HEK293 (cell line): ENCODE data around the gene OCA2.

Source experiments
- YY1 ChIP-seq: fragments of 450-650 bp; formaldehyde crosslinking; IDR thresholded peaks from 2 replicates; pipeline ENCODE4 v1.5.1; 2018; ENCODE audit warnings: missing biosample characterization, missing genetic modification characterization
- ZNF214 ChIP-seq: fragments of 450-650 bp; formaldehyde crosslinking; IDR thresholded peaks from 2 replicates; pipeline ENCODE4 v1.5.1; 2017; ENCODE audit warnings: missing biosample characterization, mild to moderate bottlenecking, missing genetic modification characterization, borderline replicate concordance
- ZNF423 ChIP-seq: fragments of 450-650 bp; formaldehyde crosslinking; IDR thresholded peaks from 2 replicates; pipeline ENCODE4 v1.5.1; 2016; ENCODE audit warnings: missing biosample characterization, missing genetic modification characterization
- ZNF558 ChIP-seq: fragments of 450-650 bp; formaldehyde crosslinking; IDR thresholded peaks from 2 replicates; pipeline ENCODE4 v1.5.1; 2016; ENCODE audit warnings: missing biosample characterization, missing genetic modification characterization
- ZNF621 ChIP-seq: fragments of 450-650 bp; formaldehyde crosslinking; IDR thresholded peaks from 2 replicates; pipeline ENCODE4 v1.5.1; 2017; ENCODE audit warnings: missing biosample characterization, missing genetic modification characterization
- ZNF677 ChIP-seq: fragments of 450-650 bp; IDR thresholded peaks from 2 replicates; pipeline ENCODE4 v1.5.0; 2018; ENCODE audit warnings: missing biosample characterization, mild to moderate bottlenecking, missing genetic modification characterization, moderate library complexity
- TF ChIP-seq, protein P1 (sequence below): fragments of 450-650 bp; formaldehyde crosslinking; IDR thresholded peaks from 2 replicates; pipeline ENCODE4 v1.5.1; 2016; ENCODE audit warnings: missing biosample characterization, missing genetic modification characterization
- TF ChIP-seq, protein P2 (sequence below): sonication (generic); formaldehyde crosslinking; IDR thresholded peaks from 2 replicates; pipeline ENCODE4 v1.8.1; 2022; ENCODE audit warnings: mild to moderate bottlenecking, moderate library complexity, missing genetic modification reagents
- TF ChIP-seq, protein P3 (sequence below): fragments of 450-650 bp; formaldehyde crosslinking; IDR thresholded peaks from 2 replicates; pipeline ENCODE4 v1.5.1; 2016; ENCODE audit warnings: missing biosample characterization, missing genetic modification characterization
- TF ChIP-seq, protein P4 (sequence below): fragments of 450-650 bp; formaldehyde crosslinking; conservative IDR thresholded peaks from 2 replicates; pipeline ENCODE4 v1.5.1; 2016; ENCODE audit warnings: low read depth, missing biosample characterization, missing genetic modification characterization

DNA sequence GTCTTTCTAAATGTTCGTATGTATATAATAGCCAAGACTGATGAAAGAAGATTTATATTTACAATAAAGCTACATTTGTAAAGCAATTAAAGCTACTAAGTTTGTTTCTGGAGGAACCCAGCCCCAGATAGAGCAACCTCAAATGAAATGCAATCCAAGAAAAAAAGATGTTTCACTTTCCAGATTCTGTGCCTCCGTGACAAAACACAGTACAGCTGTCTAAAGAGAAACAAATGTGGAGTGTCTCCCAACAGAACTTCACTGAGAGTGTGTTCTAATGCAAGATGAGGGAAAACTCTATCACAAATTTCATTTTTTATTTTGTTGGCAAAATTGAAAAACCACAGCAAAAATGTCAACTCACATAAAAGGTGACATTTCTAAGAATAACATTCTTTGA, 317.0 kb downstream of the OCA2 start:
- TF ChIP-seq, protein P1, sequence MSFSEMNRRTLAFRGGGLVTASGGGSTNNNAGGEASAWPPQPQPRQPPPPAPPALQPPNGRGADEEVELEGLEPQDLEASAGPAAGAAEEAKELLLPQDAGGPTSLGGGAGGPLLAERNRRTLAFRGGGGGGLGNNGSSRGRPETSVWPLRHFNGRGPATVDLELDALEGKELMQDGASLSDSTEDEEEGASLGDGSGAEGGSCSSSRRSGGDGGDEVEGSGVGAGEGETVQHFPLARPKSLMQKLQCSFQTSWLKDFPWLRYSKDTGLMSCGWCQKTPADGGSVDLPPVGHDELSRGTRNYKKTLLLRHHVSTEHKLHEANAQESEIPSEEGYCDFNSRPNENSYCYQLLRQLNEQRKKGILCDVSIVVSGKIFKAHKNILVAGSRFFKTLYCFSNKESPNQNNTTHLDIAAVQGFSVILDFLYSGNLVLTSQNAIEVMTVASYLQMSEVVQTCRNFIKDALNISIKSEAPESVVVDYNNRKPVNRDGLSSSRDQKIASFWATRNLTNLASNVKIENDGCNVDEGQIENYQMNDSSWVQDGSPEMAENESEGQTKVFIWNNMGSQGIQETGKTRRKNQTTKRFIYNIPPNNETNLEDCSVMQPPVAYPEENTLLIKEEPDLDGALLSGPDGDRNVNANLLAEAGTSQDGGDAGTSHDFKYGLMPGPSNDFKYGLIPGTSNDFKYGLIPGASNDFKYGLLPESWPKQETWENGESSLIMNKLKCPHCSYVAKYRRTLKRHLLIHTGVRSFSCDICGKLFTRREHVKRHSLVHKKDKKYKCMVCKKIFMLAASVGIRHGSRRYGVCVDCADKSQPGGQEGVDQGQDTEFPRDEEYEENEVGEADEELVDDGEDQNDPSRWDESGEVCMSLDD (tag by site-specific recombination) = no peak
- TF ChIP-seq, protein P2, sequence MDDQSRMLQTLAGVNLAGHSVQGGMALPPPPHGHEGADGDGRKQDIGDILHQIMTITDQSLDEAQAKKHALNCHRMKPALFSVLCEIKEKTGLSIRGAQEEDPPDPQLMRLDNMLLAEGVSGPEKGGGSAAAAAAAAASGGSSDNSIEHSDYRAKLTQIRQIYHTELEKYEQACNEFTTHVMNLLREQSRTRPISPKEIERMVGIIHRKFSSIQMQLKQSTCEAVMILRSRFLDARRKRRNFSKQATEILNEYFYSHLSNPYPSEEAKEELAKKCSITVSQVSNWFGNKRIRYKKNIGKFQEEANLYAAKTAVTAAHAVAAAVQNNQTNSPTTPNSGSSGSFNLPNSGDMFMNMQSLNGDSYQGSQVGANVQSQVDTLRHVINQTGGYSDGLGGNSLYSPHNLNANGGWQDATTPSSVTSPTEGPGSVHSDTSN (CRISPR knock-in tag) = no peak
- TF ChIP-seq ZNF558 (tag by site-specific recombination) = no peak
- no peak for TF ChIP-seq ZNF677 (tag by site-specific recombination)
- no peak for TF ChIP-seq ZNF214
- TF ChIP-seq, protein P3, sequence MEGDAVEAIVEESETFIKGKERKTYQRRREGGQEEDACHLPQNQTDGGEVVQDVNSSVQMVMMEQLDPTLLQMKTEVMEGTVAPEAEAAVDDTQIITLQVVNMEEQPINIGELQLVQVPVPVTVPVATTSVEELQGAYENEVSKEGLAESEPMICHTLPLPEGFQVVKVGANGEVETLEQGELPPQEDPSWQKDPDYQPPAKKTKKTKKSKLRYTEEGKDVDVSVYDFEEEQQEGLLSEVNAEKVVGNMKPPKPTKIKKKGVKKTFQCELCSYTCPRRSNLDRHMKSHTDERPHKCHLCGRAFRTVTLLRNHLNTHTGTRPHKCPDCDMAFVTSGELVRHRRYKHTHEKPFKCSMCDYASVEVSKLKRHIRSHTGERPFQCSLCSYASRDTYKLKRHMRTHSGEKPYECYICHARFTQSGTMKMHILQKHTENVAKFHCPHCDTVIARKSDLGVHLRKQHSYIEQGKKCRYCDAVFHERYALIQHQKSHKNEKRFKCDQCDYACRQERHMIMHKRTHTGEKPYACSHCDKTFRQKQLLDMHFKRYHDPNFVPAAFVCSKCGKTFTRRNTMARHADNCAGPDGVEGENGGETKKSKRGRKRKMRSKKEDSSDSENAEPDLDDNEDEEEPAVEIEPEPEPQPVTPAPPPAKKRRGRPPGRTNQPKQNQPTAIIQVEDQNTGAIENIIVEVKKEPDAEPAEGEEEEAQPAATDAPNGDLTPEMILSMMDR = no peak
- TF ChIP-seq, protein P4, sequence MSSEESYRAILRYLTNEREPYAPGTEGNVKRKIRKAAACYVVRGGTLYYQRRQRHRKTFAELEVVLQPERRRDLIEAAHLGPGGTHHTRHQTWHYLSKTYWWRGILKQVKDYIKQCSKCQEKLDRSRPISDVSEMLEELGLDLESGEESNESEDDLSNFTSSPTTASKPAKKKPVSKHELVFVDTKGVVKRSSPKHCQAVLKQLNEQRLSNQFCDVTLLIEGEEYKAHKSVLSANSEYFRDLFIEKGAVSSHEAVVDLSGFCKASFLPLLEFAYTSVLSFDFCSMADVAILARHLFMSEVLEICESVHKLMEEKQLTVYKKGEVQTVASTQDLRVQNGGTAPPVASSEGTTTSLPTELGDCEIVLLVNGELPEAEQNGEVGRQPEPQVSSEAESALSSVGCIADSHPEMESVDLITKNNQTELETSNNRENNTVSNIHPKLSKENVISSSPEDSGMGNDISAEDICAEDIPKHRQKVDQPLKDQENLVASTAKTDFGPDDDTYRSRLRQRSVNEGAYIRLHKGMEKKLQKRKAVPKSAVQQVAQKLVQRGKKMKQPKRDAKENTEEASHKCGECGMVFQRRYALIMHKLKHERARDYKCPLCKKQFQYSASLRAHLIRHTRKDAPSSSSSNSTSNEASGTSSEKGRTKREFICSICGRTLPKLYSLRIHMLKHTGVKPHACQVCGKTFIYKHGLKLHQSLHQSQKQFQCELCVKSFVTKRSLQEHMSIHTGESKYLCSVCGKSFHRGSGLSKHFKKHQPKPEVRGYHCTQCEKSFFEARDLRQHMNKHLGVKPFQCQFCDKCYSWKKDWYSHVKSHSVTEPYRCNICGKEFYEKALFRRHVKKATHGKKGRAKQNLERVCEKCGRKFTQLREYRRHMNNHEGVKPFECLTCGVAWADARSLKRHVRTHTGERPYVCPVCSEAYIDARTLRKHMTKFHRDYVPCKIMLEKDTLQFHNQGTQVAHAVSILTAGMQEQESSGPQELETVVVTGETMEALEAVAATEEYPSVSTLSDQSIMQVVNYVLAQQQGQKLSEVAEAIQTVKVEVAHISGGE (tag by site-specific recombination) = no peak
- TF ChIP-seq ZNF621 = no peak
- TF ChIP-seq ZNF423 (tag by site-specific recombination) = no peak
- TF ChIP-seq YY1 (tag by site-specific recombination) = no peak
